Measurements from ENCODE around the gene SIT1. TPM values are rescaled to one million over a fixed set of nuclear protein-coding genes. Genes with fewer than 3 reads are reported as not detected.

SIT1 gene
- polyA plus RNA-seq, 1 donor (not counting 4 experiments of a cell fraction or from before 2014, with no cell fraction given) = not detected

DNA sequence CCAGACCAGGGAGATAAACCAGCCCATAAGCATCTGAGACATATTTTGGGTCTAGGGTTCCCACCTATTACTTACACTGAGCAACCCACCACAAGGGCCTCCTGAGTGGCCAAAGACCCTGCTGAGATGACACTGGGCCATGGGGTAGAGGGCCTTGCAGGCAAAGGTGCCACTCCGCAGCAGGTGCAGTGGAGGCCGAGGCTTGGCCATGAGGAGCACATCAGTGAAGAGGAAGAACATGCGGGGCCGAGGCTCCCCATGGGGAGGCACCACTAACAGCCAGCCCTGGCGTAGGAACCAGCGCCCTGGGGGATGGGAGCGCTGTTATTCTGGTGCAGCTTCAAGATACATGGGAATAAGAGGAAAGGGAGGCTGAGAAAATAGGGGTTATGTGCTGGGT lies 11.7 kb upstream of the SIT1 start:
- Histone ChIP-seq H4K20me1 (ENCODE audit: control insufficient read depth, extremely low read depth, insufficient read depth, low read length) (no peaks in the 10 kb centered on the region), H3K4me2 (ENCODE audit: control insufficient read depth, extremely low read depth, insufficient read depth, low read depth, low read length) (no peak overlapping the region), H3K9me1 (ENCODE audit: control insufficient read depth, extremely low read depth, insufficient read depth, low read length) (no peaks in the 10 kb centered on the region), H3K27me3 (ENCODE audit: control insufficient read depth, extremely low read depth, insufficient read depth, low read length) (no peaks in the 10 kb centered on the region), H3K9ac (ENCODE audit: control insufficient read depth, extremely low read depth, insufficient read depth, low read length) (no peak overlapping the region), H3K36me3 (ENCODE audit: control insufficient read depth in 2 of 2, extremely low read depth in 1 of 2, insufficient read depth in 2 of 2, low read length in 2 of 2) (peaks cover 1 to 13% of the 10 kb centered on the region in 2 experiments), H3K9me3 (ENCODE audit: control insufficient read depth, low read depth, low read length) (no peaks in the 10 kb centered on the region), H3K27ac (ENCODE audit: control insufficient read depth, insufficient read depth, low read length) (no peak overlapping the region), H2AFZ (ENCODE audit: control insufficient read depth, low read length) (no peak overlapping the region), H3K4me3 (ENCODE audit: control insufficient read depth in 2 of 3, extremely low read depth in 1 of 3, insufficient read depth in 2 of 3, low read depth in 1 of 3, low read length in 3 of 3) (no peak overlapping the region), H3K4me1 (ENCODE audit: control insufficient read depth, extremely low read depth, insufficient read depth, low read length) (peaks cover 16% of the 10 kb centered on the region), H3K79me2 (ENCODE audit: control insufficient read depth, insufficient read depth, low read length) (peaks cover 2% of the 10 kb centered on the region)
- DNase-seq (ENCODE audit: low read depth, low spot score) (no peak), FAIRE-seq (no peak)
- TF ChIP-seq, protein P1, sequence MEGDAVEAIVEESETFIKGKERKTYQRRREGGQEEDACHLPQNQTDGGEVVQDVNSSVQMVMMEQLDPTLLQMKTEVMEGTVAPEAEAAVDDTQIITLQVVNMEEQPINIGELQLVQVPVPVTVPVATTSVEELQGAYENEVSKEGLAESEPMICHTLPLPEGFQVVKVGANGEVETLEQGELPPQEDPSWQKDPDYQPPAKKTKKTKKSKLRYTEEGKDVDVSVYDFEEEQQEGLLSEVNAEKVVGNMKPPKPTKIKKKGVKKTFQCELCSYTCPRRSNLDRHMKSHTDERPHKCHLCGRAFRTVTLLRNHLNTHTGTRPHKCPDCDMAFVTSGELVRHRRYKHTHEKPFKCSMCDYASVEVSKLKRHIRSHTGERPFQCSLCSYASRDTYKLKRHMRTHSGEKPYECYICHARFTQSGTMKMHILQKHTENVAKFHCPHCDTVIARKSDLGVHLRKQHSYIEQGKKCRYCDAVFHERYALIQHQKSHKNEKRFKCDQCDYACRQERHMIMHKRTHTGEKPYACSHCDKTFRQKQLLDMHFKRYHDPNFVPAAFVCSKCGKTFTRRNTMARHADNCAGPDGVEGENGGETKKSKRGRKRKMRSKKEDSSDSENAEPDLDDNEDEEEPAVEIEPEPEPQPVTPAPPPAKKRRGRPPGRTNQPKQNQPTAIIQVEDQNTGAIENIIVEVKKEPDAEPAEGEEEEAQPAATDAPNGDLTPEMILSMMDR (optimal IDR thresholded peaks at IDR 0.05 in 1 of 3, IDR thresholded peaks at IDR 0.05 in 1 of 3, conservative IDR thresholded peaks at IDR 0.05 in 1 of 3; ENCODE audit: extremely low read depth in 1 of 3, insufficient read depth in 2 of 3, low read length in 3 of 3) = no peak
- TF ChIP-seq EZH2 (IDR thresholded peaks at IDR 0.05; ENCODE audit: low read length) = no peak
- dilution Hi-C loops (cut with MboI; ENCODE audit: extremely low pct_ligation_motif_present, low sequenced_read_pairs) = no loop called here

DNA sequence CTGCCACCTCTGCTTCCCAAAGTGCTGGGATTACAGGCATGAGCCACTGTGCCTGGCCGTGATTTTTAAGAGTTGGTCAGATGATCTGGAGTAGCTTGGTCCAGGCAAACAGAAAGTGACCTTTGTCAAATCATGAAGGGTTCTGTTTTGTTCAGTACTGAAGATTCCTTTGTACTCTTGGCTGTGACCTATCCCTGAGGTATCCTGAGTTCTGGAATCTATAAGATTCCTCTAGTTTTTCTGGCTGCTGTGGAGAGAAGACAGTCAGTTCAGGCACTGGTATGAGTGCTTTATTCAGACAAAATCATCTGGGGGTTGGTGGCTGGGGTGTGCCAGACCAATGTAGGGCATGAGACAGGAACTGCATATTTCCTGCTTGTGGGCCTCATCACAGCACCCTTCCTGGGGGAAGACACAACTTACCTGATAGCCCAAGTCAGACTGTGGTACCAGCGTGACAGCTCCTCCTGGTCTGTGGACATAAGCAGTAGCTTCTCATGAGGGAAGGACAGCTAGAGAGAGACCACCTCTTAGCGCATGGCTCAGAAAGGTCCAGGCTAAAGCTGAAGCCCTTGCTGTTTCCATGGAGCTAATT lies 11.1 kb upstream of the SIT1 start:
- H3K9me1 ChIP-seq (ENCODE audit: control insufficient read depth, extremely low read depth, insufficient read depth, low read length) = no peaks in the 10 kb centered on the region
- dilution Hi-C loops (cut with MboI; ENCODE audit: extremely low pct_ligation_motif_present, low sequenced_read_pairs) = no loop called here
- no peak overlapping the region for H3K4me3 ChIP-seq (ENCODE audit: control insufficient read depth in 2 of 3, extremely low read depth in 1 of 3, insufficient read depth in 2 of 3, low read depth in 1 of 3, low read length in 3 of 3)
- H3K36me3 ChIP-seq (ENCODE audit: control insufficient read depth in 2 of 2, extremely low read depth in 1 of 2, insufficient read depth in 2 of 2, low read length in 2 of 2) = peaks cover 1 to 13% of the 10 kb centered on the region in 2 experiments
- no peaks in the 10 kb centered on the region for H3K9me3 ChIP-seq (ENCODE audit: control insufficient read depth, low read depth, low read length)
- H4K20me1 ChIP-seq (ENCODE audit: control insufficient read depth, extremely low read depth, insufficient read depth, low read length) = no peaks in the 10 kb centered on the region
- TF ChIP-seq, protein P1 (optimal IDR thresholded peaks at IDR 0.05 in 1 of 3, IDR thresholded peaks at IDR 0.05 in 1 of 3, conservative IDR thresholded peaks at IDR 0.05 in 1 of 3; ENCODE audit: extremely low read depth in 1 of 3, insufficient read depth in 2 of 3, low read length in 3 of 3) = no peak
- no peak for TF ChIP-seq EZH2 (IDR thresholded peaks at IDR 0.05; ENCODE audit: low read length)
- FAIRE-seq (no peak), DNase-seq (ENCODE audit: low read depth, low spot score) (no peak)
- H2AFZ ChIP-seq (ENCODE audit: control insufficient read depth, low read length) = no peak overlapping the region
- peaks cover 2% of the 10 kb centered on the region for H3K79me2 ChIP-seq (ENCODE audit: control insufficient read depth, insufficient read depth, low read length)
- H3K4me2 ChIP-seq (ENCODE audit: control insufficient read depth, extremely low read depth, insufficient read depth, low read depth, low read length) = no peak overlapping the region
- no peaks in the 10 kb centered on the region for H3K27me3 ChIP-seq (ENCODE audit: control insufficient read depth, extremely low read depth, insufficient read depth, low read length)
- no peak overlapping the region for H3K9ac ChIP-seq (ENCODE audit: control insufficient read depth, extremely low read depth, insufficient read depth, low read length)
- peaks cover 20% of the 10 kb centered on the region for H3K4me1 ChIP-seq (ENCODE audit: control insufficient read depth, extremely low read depth, insufficient read depth, low read length)
- no peak overlapping the region for H3K27ac ChIP-seq (ENCODE audit: control insufficient read depth, insufficient read depth, low read length)
